ENCODE results near the gene PRSS33. TPM values are rescaled to one million over a fixed set of nuclear protein-coding genes. Genes with fewer than 3 reads are reported as not detected.

Gene PRSS33
- total RNA-seq, 2 experiments from 2014 or later: not detected

DNA sequence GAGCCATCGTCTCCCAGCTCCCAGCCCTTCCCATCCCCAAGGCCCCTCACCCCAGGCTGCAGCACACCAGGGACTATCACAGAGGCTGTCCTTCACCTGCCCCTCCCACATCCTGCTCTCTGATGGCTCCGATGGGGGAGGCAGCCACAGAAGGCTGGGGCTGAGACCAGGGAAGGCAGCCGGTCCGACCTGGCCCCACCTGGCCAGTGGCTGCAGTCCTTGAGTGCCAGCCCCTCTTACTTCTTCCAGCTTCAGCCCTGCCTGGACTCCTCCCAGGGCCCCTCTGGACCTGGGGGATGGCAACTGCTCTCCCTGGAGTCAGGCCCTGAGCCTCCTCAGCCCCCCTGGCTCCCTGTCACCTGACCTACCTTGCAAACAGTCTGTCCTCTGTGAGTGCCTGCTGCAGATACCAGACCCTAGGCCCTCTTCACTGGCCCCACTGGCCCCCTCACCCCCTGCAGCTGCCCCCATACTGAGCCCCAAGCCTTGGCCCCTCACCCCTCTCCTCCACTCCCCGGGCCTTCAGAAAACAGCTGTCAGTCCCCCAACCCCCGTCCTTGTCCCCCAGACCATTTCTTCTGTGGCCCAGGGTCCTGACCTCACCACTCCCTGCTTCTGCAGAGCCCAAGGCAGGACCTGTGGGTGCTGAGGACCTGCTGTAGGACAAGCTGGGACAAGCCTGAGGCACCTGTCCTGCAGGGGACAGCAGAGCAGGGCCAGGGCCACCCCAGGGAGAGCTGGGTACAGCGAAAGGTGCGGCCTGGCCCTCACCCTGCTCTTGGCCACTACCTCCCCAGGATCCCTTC lies 47.5 kb downstream of the PRSS33 start:
- no peak overlapping the region for H3K4me3 Mint-ChIP-seq
- ChIA-PET CTCF (no interaction called here), POLR2A (no interaction called here)
- no peaks in the 10 kb centered on the region for H3K4me1 Mint-ChIP-seq (ENCODE audit: low read depth)
- no peak overlapping the region for H3K27ac Mint-ChIP-seq
- DNase-seq (no peak), ATAC-seq (no peak)
- no peaks in the 10 kb centered on the region for H3K36me3 Mint-ChIP-seq (ENCODE audit: low read depth)
- H3K9me3 Mint-ChIP-seq (ENCODE audit: insufficient read depth): no peaks in the 10 kb centered on the region
- H3K27me3 Mint-ChIP-seq (ENCODE audit: low read depth): peaks cover 3% of the 10 kb centered on the region

DNA sequence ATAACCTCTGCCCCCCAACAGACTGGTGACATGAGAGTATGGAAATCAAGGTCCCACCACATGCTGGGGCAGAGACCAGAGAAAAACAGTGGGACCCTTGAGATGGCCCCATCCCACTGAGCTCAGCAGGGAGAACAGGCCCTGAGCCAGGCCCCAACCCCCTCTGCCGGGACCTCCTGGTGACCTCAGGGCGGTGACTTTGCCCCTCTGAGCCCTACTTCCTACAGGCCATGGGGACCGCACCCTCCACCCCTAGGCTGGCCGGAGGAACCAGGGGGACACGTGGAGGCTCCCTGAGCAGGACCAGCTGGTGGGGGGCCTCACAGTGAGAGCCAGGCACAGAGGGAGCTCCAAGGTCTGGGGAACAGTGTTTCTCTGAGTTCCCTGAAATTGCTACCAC lies 48.7 kb downstream of the PRSS33 start:
- DNase-seq (no peak), ATAC-seq (no peak)
- H3K4me1 Mint-ChIP-seq (ENCODE audit: low read depth): no peaks in the 10 kb centered on the region
- CTCF ChIA-PET: no interaction called here
- POLR2A ChIA-PET: no interaction called here
- peaks cover 2% of the 10 kb centered on the region for H3K27me3 Mint-ChIP-seq (ENCODE audit: low read depth)
- H3K27ac Mint-ChIP-seq: no peak overlapping the region
- H3K9me3 Mint-ChIP-seq (ENCODE audit: insufficient read depth): no peaks in the 10 kb centered on the region
- no peak overlapping the region for H3K4me3 Mint-ChIP-seq
- no peaks in the 10 kb centered on the region for H3K36me3 Mint-ChIP-seq (ENCODE audit: low read depth)

DNA sequence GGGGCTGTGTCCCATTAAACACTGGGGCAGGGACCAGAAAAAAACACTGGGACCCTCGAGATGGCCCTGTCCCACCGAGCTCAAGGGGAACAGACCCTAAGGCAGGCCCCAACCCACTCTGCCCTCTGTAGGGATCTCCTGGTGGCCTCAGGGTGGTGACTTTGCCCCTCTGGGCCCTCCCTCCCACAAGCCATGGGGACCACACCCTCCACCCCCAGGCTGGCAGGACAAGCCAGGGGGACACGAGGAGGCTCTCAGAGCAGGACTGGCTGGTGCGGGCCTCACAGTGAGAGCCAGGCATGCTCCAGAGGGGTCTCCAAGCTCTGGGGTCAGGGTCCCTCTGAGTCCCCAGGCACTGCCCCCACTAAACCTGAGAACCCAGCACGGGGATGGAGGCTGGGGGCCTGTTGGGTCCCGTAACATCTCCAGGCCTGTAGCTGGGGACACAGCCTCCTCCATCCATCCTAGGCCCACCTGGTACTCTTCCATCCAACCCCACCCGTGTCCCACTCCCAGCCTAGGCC lies 49.4 kb downstream of the PRSS33 start:
- ATAC-seq (no peak), DNase-seq (no peak)
- Mint-ChIP-seq H3K9me3 (ENCODE audit: insufficient read depth) (no peaks in the 10 kb centered on the region), H3K4me1 (ENCODE audit: low read depth) (no peaks in the 10 kb centered on the region), H3K36me3 (ENCODE audit: low read depth) (no peaks in the 10 kb centered on the region), H3K27ac (no peak overlapping the region), H3K4me3 (no peak overlapping the region), H3K27me3 (ENCODE audit: low read depth) (peaks cover 2% of the 10 kb centered on the region)
- CTCF ChIA-PET: no interaction called here
- POLR2A ChIA-PET: no interaction called here

DNA sequence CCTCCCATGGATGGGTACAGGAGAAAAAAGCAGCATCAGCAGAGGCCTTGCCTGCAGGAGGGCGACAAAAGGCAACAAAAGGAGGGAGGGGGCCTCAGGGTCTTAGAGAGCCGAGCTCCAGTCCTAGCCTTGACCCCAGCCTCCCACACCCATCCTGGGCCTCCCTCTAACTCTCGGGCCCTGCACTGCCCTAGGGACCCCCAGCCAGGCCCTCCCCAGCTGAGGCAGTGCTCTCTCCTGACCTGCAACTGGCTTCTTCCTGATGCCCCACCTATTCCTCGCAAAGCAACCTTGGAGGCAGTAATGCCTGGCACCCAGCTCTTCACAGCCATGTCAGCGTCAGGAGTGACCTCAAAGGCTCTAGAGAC lies 50.1 kb downstream of the PRSS33 start:
- ChIA-PET POLR2A (no interaction called here), CTCF (no interaction called here)
- Mint-ChIP-seq H3K4me1 (ENCODE audit: low read depth) (no peaks in the 10 kb centered on the region), H3K9me3 (ENCODE audit: insufficient read depth) (no peaks in the 10 kb centered on the region), H3K27me3 (ENCODE audit: low read depth) (peaks cover 2% of the 10 kb centered on the region), H3K4me3 (no peak overlapping the region), H3K36me3 (ENCODE audit: low read depth) (no peaks in the 10 kb centered on the region), H3K27ac (no peak overlapping the region)
- ATAC-seq (no peak), DNase-seq (no peak)

DNA sequence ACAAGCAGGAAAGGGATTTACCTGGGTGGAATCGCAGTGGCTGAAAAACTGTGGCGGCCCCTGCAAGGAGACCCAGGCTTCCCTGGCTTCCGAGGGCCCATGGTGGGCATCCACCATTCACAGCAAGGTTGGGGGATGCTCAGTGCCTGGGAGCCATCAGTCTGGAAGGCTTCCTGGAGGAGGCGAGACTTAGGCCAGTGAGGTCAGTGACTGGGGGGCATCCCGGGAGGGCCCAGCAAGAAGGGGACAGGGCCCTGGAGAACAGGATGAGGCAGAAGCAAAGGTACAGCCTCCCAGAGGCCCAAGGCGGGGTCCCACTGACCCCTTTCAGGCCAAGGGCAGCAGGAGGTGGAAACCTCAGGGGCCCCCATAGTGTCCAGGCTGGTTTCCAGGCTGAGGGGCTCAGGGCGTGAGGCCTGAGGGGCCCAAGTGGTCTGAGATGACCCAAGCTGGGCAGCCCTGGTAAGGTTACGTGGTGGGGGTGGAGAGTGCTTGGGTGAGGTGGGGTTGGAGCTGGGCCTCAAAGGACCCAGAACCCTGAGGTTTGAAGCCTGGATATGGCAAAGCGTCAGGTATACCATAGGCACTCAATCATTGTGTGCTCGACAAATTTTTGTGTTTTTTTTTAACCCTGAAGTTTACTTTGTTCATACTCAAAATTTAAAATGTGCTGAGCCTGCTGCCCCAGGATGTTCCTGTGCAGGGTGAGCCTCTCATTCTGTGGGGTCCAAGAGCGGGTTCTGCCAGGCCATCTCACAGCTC lies 50.7 kb downstream of the PRSS33 start:
- H3K36me3 Mint-ChIP-seq (ENCODE audit: low read depth): no peaks in the 10 kb centered on the region
- no peaks in the 10 kb centered on the region for H3K9me3 Mint-ChIP-seq (ENCODE audit: insufficient read depth)
- no peak overlapping the region for H3K4me3 Mint-ChIP-seq
- CTCF ChIA-PET: no interaction called here
- ATAC-seq: no peak
- no peaks in the 10 kb centered on the region for H3K4me1 Mint-ChIP-seq (ENCODE audit: low read depth)
- H3K27me3 Mint-ChIP-seq (ENCODE audit: low read depth): peaks cover 2% of the 10 kb centered on the region
- no peak for DNase-seq
- POLR2A ChIA-PET: no interaction called here
- H3K27ac Mint-ChIP-seq: no peak overlapping the region

DNA sequence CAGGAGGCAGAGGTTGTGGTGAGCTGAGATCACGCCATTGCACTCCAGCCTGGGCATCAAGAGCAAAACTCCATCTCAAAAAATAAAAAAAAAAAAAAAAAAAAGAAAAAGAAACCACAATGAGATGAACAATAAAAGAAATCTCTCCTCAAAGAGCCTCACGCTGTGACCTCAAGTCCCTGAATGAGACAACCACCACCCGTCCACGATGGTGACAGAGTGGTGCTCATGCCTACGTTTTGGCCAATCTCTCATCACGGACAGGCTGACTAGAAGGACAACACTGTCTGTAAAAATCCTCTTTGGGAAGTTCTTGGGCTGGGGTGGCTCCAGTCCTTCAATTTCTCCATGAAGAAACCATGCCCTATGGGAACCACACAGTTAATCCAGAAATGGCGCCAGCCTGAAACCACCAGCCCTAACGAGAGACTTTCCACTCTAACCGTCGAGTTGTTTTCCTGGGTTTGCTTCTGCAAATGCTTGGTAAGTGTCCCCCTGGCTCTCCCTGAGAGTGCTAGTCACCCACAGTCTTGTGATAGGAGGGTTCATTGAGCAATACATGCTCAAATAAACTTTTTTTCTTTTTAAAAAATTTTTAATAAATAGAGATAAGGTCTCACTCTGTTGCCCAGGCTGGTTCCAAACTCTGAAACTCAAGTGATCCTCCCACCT lies 52.4 kb downstream of the PRSS33 start:
- Mint-ChIP-seq H3K36me3 (ENCODE audit: low read depth) (no peaks in the 10 kb centered on the region), H3K4me3 (no peak overlapping the region), H3K27ac (no peak overlapping the region), H3K4me1 (ENCODE audit: low read depth) (no peaks in the 10 kb centered on the region), H3K9me3 (ENCODE audit: insufficient read depth) (no peaks in the 10 kb centered on the region), H3K27me3 (ENCODE audit: low read depth) (peaks cover 2% of the 10 kb centered on the region)
- ChIA-PET CTCF (no interaction called here), POLR2A (no interaction called here)
- no peak for DNase-seq
- ATAC-seq: no peak

Other genes with a start within 250 kb of the PRSS33 start
- 10 to 100 TPM; 41.2 to 49.6 TPM for gene PDPK1, start 249.5 kb downstream of the PRSS33 start, total RNA-seq
- gene KCTD5, start 105.0 kb downstream of the PRSS33 start, total RNA-seq: 10 to 100 TPM; 33.2 to 35.9 TPM
- 1 to 10 TPM in 1 of 2 experiments, under 1 TPM in 1; 0.70 to 1.0 TPM for gene PRSS27, start 67.3 kb downstream of the PRSS33 start, total RNA-seq
- gene SRRM2, start 34.9 kb downstream of the PRSS33 start, total RNA-seq: 100 to 1,000 TPM; 501 to 511 TPM
- gene ELOB, start 10.3 kb downstream of the PRSS33 start, total RNA-seq: 100 to 1,000 TPM; 163 to 182 TPM
- not detected for gene PRSS41, start 10.9 kb upstream of the PRSS33 start, total RNA-seq
- gene PRSS21, start 29.7 kb upstream of the PRSS33 start, total RNA-seq: 1 to 10 TPM; 5.2 to 6.0 TPM
- 1 to 10 TPM; 2.9 to 3.7 TPM for gene ZG16B, start 42.7 kb upstream of the PRSS33 start, total RNA-seq
- gene PRSS22, start 70.6 kb upstream of the PRSS33 start, total RNA-seq: not detected
- 10 to 100 TPM; 22.5 to 22.8 TPM for gene FLYWCH2, start 95.7 kb upstream of the PRSS33 start, total RNA-seq
- gene FLYWCH1, start 124.4 kb upstream of the PRSS33 start, total RNA-seq: 10 to 100 TPM; 44.6 to 48.9 TPM
- under 1 TPM in 1 of 2 experiments, not detected in 1; 0.18 TPM for gene KREMEN2, start 176.7 kb upstream of the PRSS33 start, total RNA-seq
- gene PAQR4, start 181.8 kb upstream of the PRSS33 start, total RNA-seq: 10 to 100 TPM; 53.6 to 57.7 TPM
- 100 to 1,000 TPM; 144 to 160 TPM for gene PKMYT1, start 192.9 kb upstream of the PRSS33 start, total RNA-seq
- gene CLDN9, start 225.4 kb upstream of the PRSS33 start, total RNA-seq: under 1 TPM in 1 of 2 experiments, not detected in 1; 0.16 TPM
- gene CLDN6, start 230.6 kb upstream of the PRSS33 start, total RNA-seq: not detected
- 1 to 10 TPM; 4.2 to 4.7 TPM for gene TNFRSF12A, start 232.8 kb upstream of the PRSS33 start, total RNA-seq
- gene HCFC1R1, start 236.4 kb upstream of the PRSS33 start, total RNA-seq: 10 to 100 TPM; 41.0 to 41.7 TPM
- 10 to 100 TPM; 57.4 to 57.9 TPM for gene THOC6, start 236.5 kb upstream of the PRSS33 start, total RNA-seq
- gene BICDL2, start 249.4 kb upstream of the PRSS33 start, total RNA-seq: under 1 TPM; 0.84 to 0.94 TPM

Measured in activated CD8-positive, alpha-beta T cell treated with anti-CD3 and anti-CD28 coated beads, Interleukin-2, amount 10 ng/mL, durations not matched to agents 7 days and 5 days (primary cell).